Gastroesophageal sphincter (tissue), 4 donors: ENCODE data around the gene ARMS2. TPM values are rescaled to one million over a fixed set of nuclear protein-coding genes. Genes with fewer than 3 reads are reported as not detected.

Experiments
- ATAC-seq: fragments of 150-250 bp; one replicate; pipeline ENCODE4 v1.9.1; 2016; ENCODE audit warnings: mild to moderate bottlenecking, moderate library complexity
- H3K27ac ChIP-seq, 4 donors: fragments of 200-600 bp; sonication (generic) in 3 of 4; 1 replicate in 3 of 4; 2 replicates in 1 of 4; pipeline ENCODE4 v1.5.1; 2016 to 2019
- H3K27me3 ChIP-seq: fragments of 200-600 bp; sonication (generic); one replicate; pipeline ENCODE4 v1.5.1; 2019
- H3K36me3 ChIP-seq, 2 donors: fragments of 200-600 bp; sonication (generic); one replicate each; pipeline ENCODE4 v1.5.1; 2019; ENCODE audit warnings: control low read depth in 1 of 2
- H3K4me1 ChIP-seq, 3 donors: fragments of 200-600 bp; sonication (generic); 1 replicate in 2 of 3; 2 replicates in 1 of 3; pipeline ENCODE4 v1.5.1; 2016 to 2019; ENCODE audit warnings: control low read depth in 2 of 3
- H3K4me3 ChIP-seq, 2 donors: fragments of 200-600 bp; sonication (generic); one replicate each; pipeline ENCODE4 v1.5.1; 2019; ENCODE audit warnings: mild to moderate bottlenecking in 1 of 2, moderate library complexity in 1 of 2
- H3K9me3 ChIP-seq, 3 donors: fragments of 200-600 bp; sonication (generic); one replicate each; pipeline ENCODE4 v1.5.1; 2017 to 2019; ENCODE audit warnings: control low read depth in 2 of 3
- CTCF ChIP-seq, 4 experiments: fragments of 200-600 bp in 2 of 4; fragments of 450-650 bp in 2 of 4; sonication (generic) in 1 of 4; IDR thresholded peaks; one replicate each; pipeline ENCODE4 v1.5.1; 2017 to 2019; ENCODE audit warnings: antibody characterized with exemption in 4 of 4, mild to moderate bottlenecking in 2 of 4, moderate library complexity in 2 of 4
- EP300 ChIP-seq: sonication (generic); formaldehyde crosslinking; IDR thresholded peaks from one replicate; pipeline ENCODE4 v1.6.1; 2017; ENCODE audit warnings: antibody characterized with exemption, mild to moderate bottlenecking
- POLR2A ChIP-seq, 2 donors: fragments of 450-650 bp; IDR thresholded peaks; one replicate each; pipeline ENCODE4 v1.6.1; 2017; ENCODE audit warnings: antibody characterized with exemption in 2 of 2, mild to moderate bottlenecking in 2 of 2, moderate library complexity in 1 of 2
- POLR2AphosphoS5 ChIP-seq: sonication (generic); formaldehyde crosslinking; IDR thresholded peaks from one replicate; pipeline ENCODE4 v1.6.1; 2017; ENCODE audit warnings: antibody characterized with exemption
- WGBS, 2 donors: methylation state at CpG; one replicate each; pipeline ENCODE4 v1.1.5; 2018; ENCODE audit warnings: low coverage in 1 of 2; 5-methylcytosine and 5-hydroxymethylcytosine counted together
- total RNA-seq, 4 donors: library from RNA; depleted of rRNA; stranded (reverse); fragments of >200 nt; gene quantifications; one replicate each; pipeline ENCODE4 v1.1.0, GENCODE V29; 2016

Gene ARMS2
- total RNA-seq, 4 donors from 2014 or later: not detected

- peak overlapping the region in 3 of 4 donors; percentile 40 to 75 (median 74) for H3K27ac ChIP-seq
- peaks cover 0 to 65% (median 22%) of the 10 kb centered on the region in 3 donors for H3K4me1 ChIP-seq
- WGBS, 2 donors: 51 to 75% methylated on average over 4 to 6 of the region's 9 CpGs
- peak; percentile 40 for ATAC-seq
- H3K27me3 ChIP-seq: no peaks in the 10 kb centered on the region
- no peak for TF ChIP-seq EP300
- TF ChIP-seq CTCF (IDR thresholded peaks at IDR 0.05): no peak
- TF ChIP-seq POLR2A (IDR thresholded peaks at IDR 0.05): no peak
- TF ChIP-seq POLR2AphosphoS5: no peak
- no peak overlapping the region for H3K4me3 ChIP-seq
- H3K9me3 ChIP-seq: no peaks in the 10 kb centered on the region
- H3K36me3 ChIP-seq: peaks cover 0 to 44% of the 10 kb centered on the region in 2 donors
These were observed 38.6 kb downstream of the ARMS2 start for GRCh38 chr10:122492999-122493481.

- ATAC-seq: no peak
- Histone ChIP-seq H3K4me1 (peaks cover 0 to 68% (median 28%) of the 10 kb centered on the region in 3 donors), H3K27ac (peak overlapping the region in 3 of 4 donors; percentile 53 to 75 (median 74)), H3K27me3 (no peaks in the 10 kb centered on the region), H3K9me3 (no peaks in the 10 kb centered on the region), H3K36me3 (peaks cover 0 to 44% of the 10 kb centered on the region in 2 donors), H3K4me3 (no peak overlapping the region)
- TF ChIP-seq POLR2A (IDR thresholded peaks at IDR 0.05) (no peak), POLR2AphosphoS5 (no peak), CTCF (IDR thresholded peaks at IDR 0.05) (no peak), EP300 (no peak)
- WGBS, 2 donors: 62 to 80% methylated on average over 2 of the region's 4 CpGs
These were observed 39.3 kb downstream of the ARMS2 start for GRCh38 chr10:122493761-122494160.

- no peak for TF ChIP-seq POLR2AphosphoS5
- no peak for TF ChIP-seq POLR2A (IDR thresholded peaks at IDR 0.05)
- TF ChIP-seq CTCF (IDR thresholded peaks at IDR 0.05): no peak
- no peak for TF ChIP-seq EP300
- peak overlapping the region in 3 of 4 donors; percentile 53 to 75 (median 74) for H3K27ac ChIP-seq
These were observed 39.8 kb downstream of the ARMS2 start for GRCh38 chr10:122494173-122494820.

GRCh38 chr10:122494833-122495232 is 40.4 kb downstream of the ARMS2 start:
- H3K4me1 ChIP-seq: peaks cover 0 to 79% (median 37%) of the 10 kb centered on the region in 3 donors
- peak; percentile 47 for ATAC-seq

More at GRCh38 chr10:122494173-122494820, 39.8 kb downstream of the ARMS2 start:
- Histone ChIP-seq H3K27me3 (no peaks in the 10 kb centered on the region), H3K4me1 (peaks cover 0 to 74% (median 33%) of the 10 kb centered on the region in 3 donors), H3K9me3 (no peaks in the 10 kb centered on the region), H3K36me3 (peaks cover 0 to 42% of the 10 kb centered on the region in 2 donors), H3K4me3 (no peak overlapping the region)
- ATAC-seq: no peak
- 83% methylated on average over 10 of the region's 20 CpGs; no CpG with 5 or more reads in 1 of the 2 donors for WGBS, 2 donors

More at GRCh38 chr10:122494833-122495232, 40.4 kb downstream of the ARMS2 start:
- H3K9me3 ChIP-seq: no peaks in the 10 kb centered on the region
- peak overlapping the region in 3 of 4 donors; percentile 53 to 75 (median 74) for H3K27ac ChIP-seq
- WGBS, 2 donors: 63 to 71% methylated on average over 4 to 9 of the region's 14 CpGs
- TF ChIP-seq EP300 (no peak), CTCF (IDR thresholded peaks at IDR 0.05) (no peak), POLR2AphosphoS5 (no peak), POLR2A (IDR thresholded peaks at IDR 0.05) (no peak)
- no peaks in the 10 kb centered on the region for H3K27me3 ChIP-seq
- peaks cover 0 to 37% of the 10 kb centered on the region in 2 donors for H3K36me3 ChIP-seq
- H3K4me3 ChIP-seq: no peak overlapping the region
